GM21526 (cell line): ENCODE measurements around the gene VWA8.
"Not testable (repeated sequence)": the region's sequence is repeated elsewhere in the genome, so short reads cannot be mapped to it uniquely, and the experiment has no call there.

Experiments
- ATAC-seq: cut with Tn5 transposase; IDR thresholded peaks from one replicate; pipeline ENCODE4 v1.9.1; 2021; ENCODE audit warnings: moderate library complexity; ENCODE audit not compliant: unreplicated experiment, low FRiP score

Gene VWA8

GRCh38 chr13:41862659-41863058 is 98.2 kb downstream of the VWA8 start:
- not testable (repeated sequence) for ATAC-seq

DNA sequence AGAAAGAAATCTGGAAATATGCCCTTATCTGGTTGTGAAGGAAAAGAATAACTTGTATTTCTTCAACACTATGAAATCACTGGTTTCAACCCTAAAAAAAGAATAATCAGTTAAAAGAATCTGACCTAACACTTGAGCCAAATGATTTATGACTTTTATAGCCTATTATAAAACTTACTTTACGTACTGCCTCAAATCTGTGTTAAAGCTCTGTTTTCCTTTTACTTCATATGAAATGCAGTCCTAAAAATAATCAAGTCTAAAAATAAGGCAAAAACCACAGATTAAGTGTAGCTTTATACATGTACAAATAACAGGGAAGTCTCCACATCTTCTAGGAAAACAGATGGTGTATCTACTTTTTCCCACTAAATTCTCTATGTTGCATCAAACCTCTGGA is 101.3 kb downstream of the VWA8 start:
- no peak for ATAC-seq

DNA sequence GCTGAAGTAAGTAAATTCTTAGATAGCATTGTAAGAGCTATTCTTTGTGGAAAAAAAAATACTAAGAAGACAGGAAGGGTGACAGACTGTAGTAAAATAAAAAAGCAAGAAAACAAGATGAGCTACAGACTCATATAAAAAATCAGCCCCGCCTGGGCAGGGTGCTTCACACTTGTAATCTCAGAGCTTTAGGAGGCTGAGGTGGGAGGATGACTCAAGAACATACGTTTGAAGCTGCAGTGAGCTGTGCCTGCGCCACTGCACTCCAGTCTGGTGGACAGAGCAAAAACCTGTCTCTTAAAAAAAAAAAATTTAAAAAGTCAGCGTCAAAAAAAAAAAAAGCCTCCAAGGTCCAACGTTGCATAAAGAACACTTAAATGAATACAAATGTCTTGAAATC is 102.1 kb downstream of the VWA8 start:
- no peak for ATAC-seq

DNA sequence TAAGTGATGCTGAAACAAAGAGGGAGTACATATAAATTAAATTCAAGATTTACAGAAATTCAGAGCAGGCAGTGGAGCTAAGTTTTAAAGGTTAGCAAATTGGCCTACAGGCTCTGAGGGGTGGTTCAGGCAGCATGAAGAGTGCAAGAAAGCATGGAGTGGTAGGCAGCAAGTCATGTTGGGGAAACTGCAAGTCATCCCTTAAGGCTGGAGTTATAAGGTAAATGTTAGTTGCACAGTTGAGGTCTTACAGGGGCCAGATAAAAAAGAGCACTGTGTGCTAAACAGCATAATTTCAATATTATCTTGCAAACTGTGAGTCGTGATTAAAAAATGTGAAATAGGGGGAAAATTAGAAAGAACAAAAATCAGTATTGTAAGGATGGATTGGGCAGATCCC is 106.2 kb downstream of the VWA8 start:
- no peak for ATAC-seq

DNA sequence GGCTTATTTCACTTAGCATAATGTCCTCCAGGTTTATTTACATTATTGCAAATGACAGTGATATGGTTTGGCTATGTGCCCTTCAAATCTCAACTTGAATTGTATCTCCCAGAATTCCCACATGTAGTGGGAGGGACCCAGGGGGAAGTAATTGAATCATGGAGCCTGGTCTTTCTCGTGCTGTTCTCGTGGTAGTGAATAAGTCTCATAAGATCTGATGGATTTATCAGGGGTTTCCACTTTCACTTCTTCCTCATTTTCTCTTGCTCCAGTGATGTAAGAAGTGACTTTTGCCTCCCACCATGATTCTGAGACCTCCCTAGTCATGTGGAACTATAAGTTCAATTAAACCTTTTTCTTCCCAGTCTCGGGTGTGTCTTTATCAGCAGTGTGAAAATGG is 109.6 kb downstream of the VWA8 start:
- no peak for ATAC-seq

- ATAC-seq, result no peak
Measured at GRCh38 chr13:41848435-41849255, 112.3 kb downstream of the VWA8 start.

GRCh38 chr13:41847216-41847615 is 113.7 kb downstream of the VWA8 start:
- no peak for ATAC-seq

DNA sequence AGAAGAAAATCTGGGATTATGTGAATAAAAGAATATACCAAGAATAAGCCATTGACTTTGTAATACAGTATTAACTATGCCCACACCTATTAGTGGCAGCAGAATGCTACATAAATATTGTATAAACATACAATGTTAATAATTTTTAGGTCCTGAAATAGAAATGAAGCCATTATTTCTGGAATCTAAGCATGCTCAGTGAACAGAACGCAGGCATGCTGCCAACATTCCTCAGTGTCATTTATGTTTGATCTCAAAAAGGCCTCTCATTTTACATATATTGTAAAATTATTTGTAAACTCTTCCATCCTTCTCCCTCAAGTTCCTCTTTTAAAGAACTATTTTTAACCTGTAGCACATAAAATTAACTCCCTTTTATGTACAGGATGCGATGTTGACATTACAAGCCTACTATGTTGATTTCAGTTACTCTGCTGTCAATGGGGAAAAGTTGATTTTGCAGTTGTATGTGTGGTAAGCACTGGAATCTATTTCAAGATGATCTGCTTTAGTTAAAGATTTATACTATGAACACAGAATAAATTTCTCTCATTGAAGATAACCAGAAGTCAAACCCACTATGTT is 118.8 kb downstream of the VWA8 start:
- no peak for ATAC-seq

DNA sequence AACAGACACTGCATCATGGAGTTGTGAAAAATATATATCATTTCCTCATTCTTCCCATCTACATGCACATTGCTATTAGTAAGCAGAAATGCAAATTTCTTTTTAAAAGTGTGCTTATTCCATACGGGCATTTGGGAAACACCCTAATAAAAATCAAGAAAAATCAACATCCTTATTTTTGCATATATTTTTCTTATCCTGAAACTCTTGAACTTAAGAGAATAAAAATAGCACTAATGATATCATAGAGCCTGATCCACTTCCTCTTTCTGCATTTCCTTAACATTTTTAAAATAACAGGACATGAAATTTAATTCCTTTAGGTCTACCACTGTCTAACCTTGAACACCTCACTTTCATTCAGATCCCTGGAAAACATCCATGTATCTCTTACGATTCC is 123.3 kb downstream of the VWA8 start:
- no peak for ATAC-seq

- ATAC-seq, result no peak
Measured at GRCh38 chr13:41835871-41836270, 125.0 kb downstream of the VWA8 start.

DNA sequence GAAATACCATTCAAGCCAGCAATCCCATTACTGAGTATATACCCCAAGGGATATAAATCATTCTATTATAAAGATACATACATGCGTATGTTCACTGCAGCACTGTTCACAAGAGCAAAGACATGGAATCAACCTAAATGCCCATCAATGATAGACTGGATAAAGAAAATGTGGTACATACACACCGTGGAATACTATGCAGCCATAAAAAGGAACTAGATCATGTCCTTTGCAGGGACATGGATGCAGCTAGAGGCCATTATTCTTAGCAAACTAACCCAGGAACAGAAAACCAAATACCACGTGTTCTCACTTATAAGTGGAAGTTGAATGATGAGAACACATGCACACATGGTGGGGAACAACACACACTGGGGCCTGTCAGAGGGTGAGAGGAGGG is 126.2 kb downstream of the VWA8 start:
- not testable (repeated sequence) for ATAC-seq

- no peak for ATAC-seq
Measured at GRCh38 chr13:41833831-41834230, 127.1 kb downstream of the VWA8 start.

DNA sequence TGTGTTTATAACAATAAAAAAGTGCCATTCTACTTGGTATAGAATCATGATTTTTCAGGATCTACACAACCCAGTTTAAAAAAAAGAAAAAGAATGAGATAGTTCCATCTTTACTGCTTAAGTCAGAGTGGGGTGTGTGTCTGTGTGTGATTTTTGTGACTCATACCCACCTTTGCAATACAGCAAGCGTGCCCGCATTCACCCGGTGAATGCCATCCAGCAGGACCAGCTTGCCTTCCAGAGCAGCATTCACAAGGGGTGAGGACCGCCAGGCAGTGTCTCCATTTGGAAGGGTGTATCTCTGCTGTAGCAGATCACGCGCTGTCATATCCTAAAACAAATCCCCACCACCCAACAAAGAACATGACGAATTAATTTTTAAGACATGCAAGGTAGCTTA is 127.7 kb downstream of the VWA8 start:
- ATAC-seq, result no peak

GRCh38 chr13:41827507-41828213 is 133.2 kb downstream of the VWA8 start:
- ATAC-seq, result no peak

DNA sequence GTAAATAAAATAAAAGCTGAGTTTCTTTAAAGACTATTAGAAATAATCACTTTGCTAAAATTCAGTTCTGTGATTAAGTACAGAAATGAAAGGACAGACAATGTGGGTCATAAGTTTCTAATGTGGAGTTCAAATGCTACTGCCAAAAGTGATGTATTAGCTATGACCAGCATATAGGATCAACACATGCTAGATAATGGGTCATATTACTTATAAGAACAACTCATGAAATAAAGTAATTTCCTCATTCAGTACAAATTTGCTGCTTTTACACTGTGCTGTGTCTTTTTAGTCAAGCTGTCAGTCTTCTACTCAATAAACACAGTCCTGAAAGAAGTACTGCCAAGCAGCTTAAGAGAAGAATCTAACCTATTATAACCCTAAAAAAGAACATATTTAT is 135.2 kb downstream of the VWA8 start:
- ATAC-seq, result no peak

- no peak for ATAC-seq
Measured at GRCh38 chr13:41823476-41823875, 137.4 kb downstream of the VWA8 start.

DNA sequence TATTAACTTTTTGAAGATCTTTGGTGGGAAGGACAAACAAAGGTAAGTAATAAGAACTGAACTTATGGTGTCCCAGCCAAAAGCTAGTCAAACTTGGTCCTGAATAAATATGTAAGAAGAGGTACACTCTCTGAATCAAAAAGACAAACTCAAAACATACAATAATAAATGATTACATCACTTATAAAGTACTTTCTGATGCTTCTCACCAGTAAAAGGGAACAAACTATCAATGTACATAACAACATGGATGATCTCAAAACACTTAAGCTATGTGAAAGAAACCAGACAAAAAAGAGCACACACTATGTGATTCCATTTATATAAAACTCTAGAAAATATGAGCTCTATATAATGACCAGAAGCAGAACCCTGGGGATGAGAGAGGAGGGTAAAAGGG is 138.3 kb downstream of the VWA8 start:
- no peak for ATAC-seq

DNA sequence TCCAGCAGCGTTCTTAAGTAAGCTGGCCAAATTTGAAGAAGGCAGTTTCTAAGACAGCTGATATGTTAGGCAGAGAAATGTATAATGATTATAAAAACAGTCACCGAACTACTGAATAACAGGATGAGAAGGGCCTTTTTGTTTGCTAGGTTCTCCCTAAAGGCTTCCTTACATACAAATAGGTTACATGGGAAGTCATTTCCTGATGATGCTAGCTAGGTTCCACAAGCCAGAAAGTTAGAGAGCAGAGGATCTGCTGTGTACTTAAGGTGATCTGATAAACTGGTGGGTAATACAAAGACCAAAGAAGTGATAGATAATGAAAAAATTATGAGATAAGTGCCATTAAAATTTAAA is 139.7 kb downstream of the VWA8 start:
- no peak for ATAC-seq

- no peak for ATAC-seq
Measured at GRCh38 chr13:41820581-41821237, 140.2 kb downstream of the VWA8 start.

DNA sequence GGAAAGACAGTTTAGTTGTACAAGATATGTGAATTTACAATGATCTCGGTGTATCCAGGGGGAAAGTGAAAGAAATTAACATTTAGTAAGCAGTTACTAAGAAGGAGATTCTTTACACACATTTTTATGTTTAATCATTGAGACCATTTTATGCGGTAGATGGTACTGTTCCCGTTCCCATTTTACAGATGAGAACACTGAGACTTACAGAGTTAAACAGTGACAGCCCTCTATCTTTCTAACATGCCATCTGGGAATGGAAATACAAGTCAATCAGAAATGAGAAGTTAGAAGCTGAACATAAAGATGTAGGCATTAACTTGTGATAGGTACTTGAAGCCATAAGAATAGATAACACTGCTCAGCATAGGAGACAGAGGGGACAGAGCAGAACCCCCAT is 144.9 kb downstream of the VWA8 start:
- ATAC-seq, result no peak

GRCh38 chr13:41813426-41813825 is 147.5 kb downstream of the VWA8 start:
- ATAC-seq, result no peak
